HepG2 (cell line): ENCODE data around the gene FAM162A. TPM values are rescaled to one million over a fixed set of nuclear protein-coding genes. Genes with fewer than 3 reads are reported as not detected.

ENCODE experiments used
- ATAC-seq: fragments of 200-7000 bp; cut with Tn5 transposase; 3 replicates; pipeline ENCODE4 v1.9.1; 2020; ENCODE audit warnings: mild to moderate bottlenecking, moderate library complexity
- BruUV-seq: library from RNA; stranded (reverse); fragments of 400-500 nt; replicated peaks from 2 replicates; lab custom pipeline; 2021; lab: Mats Ljungman, UMichigan
- CTCF ChIA-PET: fragments of 300-600 bp; formaldehyde crosslinking; extraction: SDS; loops from one replicate; lab custom pipeline; 2021; ENCODE audit warnings: low total read pairs, inconsistent platforms, low intra/inter-chr PET ratio; lab: Yijun Ruan, JAX
- POLR2A ChIA-PET: fragments of 350-600 bp; sonication (Branson Sonifier 250); formaldehyde crosslinking; loops from one replicate; lab custom pipeline; 2020; ENCODE audit warnings: antibody characterized with exemption, inconsistent platforms; lab: Yijun Ruan, JAX
- DNase-seq: peaks from one replicate; pipeline ENCODE4 v3.0.0-alpha.2; 2015; ENCODE audit warnings: low spot score
- FAIRE-seq: peaks from 3 replicates; lab custom pipeline; 2011; peaks lifted over from hg19 to GRCh38; lab: Jason Lieb, UNC
- H2AFZ ChIP-seq: one replicate; pipeline ENCODE4 v1.6.1; 2011; ENCODE audit warnings: low read length, inconsistent platforms
- H3K27ac ChIP-seq: fragments of 300-600 bp; 3 replicates; pipeline ENCODE4 v1.8.0; 2011; ENCODE audit warnings: mixed run types, mild to moderate bottlenecking, mixed read lengths, low read length, inconsistent platforms; ENCODE audit not compliant: insufficient read depth; ENCODE audit errors: extremely low read length
- H3K27me3 ChIP-seq, 2 experiments: fragments of 200-600 bp in 1 of 2; 2 replicates in 1 of 2; 3 replicates in 1 of 2; pipeline versions ENCODE4 v1.6.0 to v1.8.0; 2011; ENCODE audit warnings: low read length in 2 of 2, mild to moderate bottlenecking in 2 of 2, moderate library complexity in 2 of 2, inconsistent platforms in 1 of 2; ENCODE audit not compliant: insufficient read depth in 2 of 2, control insufficient read depth in 1 of 2
- H3K36me3 ChIP-seq, 2 experiments: fragments of 200-600 bp in 1 of 2; replicated peaks in 1 of 2; 2 replicates in 1 of 2; 3 replicates in 1 of 2; pipeline versions ENCODE4 v1.5.1 to v1.8.0; 2011; ENCODE audit warnings: low read length in 2 of 2, inconsistent platforms in 1 of 2; ENCODE audit not compliant: insufficient read depth in 2 of 2, control insufficient read depth in 1 of 2
- H3K4me1 ChIP-seq: 2 replicates; pipeline ENCODE4 v1.5.1; 2012; ENCODE audit warnings: low read length, inconsistent platforms; ENCODE audit not compliant: insufficient read depth
- H3K4me2 ChIP-seq: 2 replicates; pipeline ENCODE4 v1.6.0; 2011; ENCODE audit warnings: low read depth, low read length, inconsistent platforms
- H3K4me3 ChIP-seq, 3 experiments: fragments of 200-600 bp in 1 of 3; sonication (generic), shearing (Covaris generic) in 1 of 3; replicated peaks in 1 of 3; 2 replicates each; pipeline ENCODE4 v1.5.1; 2011 to 2016; ENCODE audit warnings: low read length in 3 of 3, inconsistent platforms in 2 of 3, low read depth in 2 of 3, mild to moderate bottlenecking in 2 of 3, control low read depth in 1 of 3, mixed read lengths in 1 of 3; ENCODE audit not compliant: insufficient read depth in 1 of 3
- H3K79me2 ChIP-seq: one replicate; pipeline ENCODE4 v1.6.1; 2011; ENCODE audit warnings: low read length, inconsistent platforms; ENCODE audit not compliant: insufficient read depth
- H3K9ac ChIP-seq: 2 replicates; pipeline ENCODE4 v1.6.0; 2011; ENCODE audit warnings: mild to moderate bottlenecking, low read depth, low read length, inconsistent platforms; ENCODE audit not compliant: insufficient read depth
- H3K9me3 ChIP-seq: 2 replicates; pipeline ENCODE4 v1.5.1; 2012; ENCODE audit warnings: mild to moderate bottlenecking, low read length
- H4K20me1 ChIP-seq: 2 replicates; pipeline ENCODE4 v1.6.0; 2011; ENCODE audit warnings: inconsistent platforms, mild to moderate bottlenecking, low read length, moderate library complexity; ENCODE audit not compliant: insufficient read depth
- ATF5 ChIP-seq: sonication (generic); formaldehyde crosslinking; IDR thresholded peaks from 2 replicates; pipeline ENCODE4 v1.4.0; 2020; ENCODE audit warnings: mild to moderate bottlenecking, low read depth, missing genetic modification reagents
- CAMTA2 ChIP-seq: sonication (generic); formaldehyde crosslinking; IDR thresholded peaks from 2 replicates; pipeline ENCODE4 v1.4.0; 2020; ENCODE audit warnings: mild to moderate bottlenecking, missing genetic modification reagents, borderline replicate concordance
- DNMT3B ChIP-seq: conservative IDR thresholded peaks from 2 replicates; pipeline ENCODE4 v1.6.1; 2016; ENCODE audit warnings: missing biosample characterization, control low read depth
- ELF1 ChIP-seq: sonication (generic); formaldehyde crosslinking; IDR thresholded peaks from 2 replicates; pipeline ENCODE4 v1.4.0; 2020; ENCODE audit warnings: missing genetic modification reagents
- KMT2B ChIP-seq: IDR thresholded peaks from 2 replicates; pipeline ENCODE4 v1.6.1; 2016; ENCODE audit warnings: missing genetic modification reagents, missing compliant biosample characterization
- PTBP1 ChIP-seq: fragments of 200-400 bp; formaldehyde crosslinking; IDR thresholded peaks from 2 replicates; pipeline ENCODE4 v1.6.1; 2018; ENCODE audit warnings: low read length, low read depth; ENCODE audit not compliant: poor library complexity, severe bottlenecking
- SMARCE1 ChIP-seq: fragments of 450-650 bp; IDR thresholded peaks from 2 replicates; pipeline ENCODE4 v1.6.1; 2017; ENCODE audit warnings: borderline replicate concordance
- SNRNP70 ChIP-seq: fragments of 200-400 bp; formaldehyde crosslinking; IDR thresholded peaks from 2 replicates; pipeline ENCODE4 v1.6.1; 2017; ENCODE audit warnings: mild to moderate bottlenecking, low read depth, low read length, moderate library complexity
- THYN1 ChIP-seq: sonication (generic); formaldehyde crosslinking; IDR thresholded peaks from 2 replicates; pipeline ENCODE4 v1.8.1; 2023; ENCODE audit warnings: low read depth, mild to moderate bottlenecking, moderate library complexity, missing genetic modification reagents, borderline replicate concordance
- ZNF230 ChIP-seq: sonication (generic); formaldehyde crosslinking; IDR thresholded peaks from 2 replicates; pipeline ENCODE4 v1.4.0; 2020; ENCODE audit warnings: mild to moderate bottlenecking, missing genetic modification reagents
- ZNF333 ChIP-seq: sonication (generic); formaldehyde crosslinking; IDR thresholded peaks from 2 replicates; pipeline ENCODE4 v1.4.0; 2020; ENCODE audit warnings: mild to moderate bottlenecking, missing genetic modification reagents, borderline replicate concordance
- ZNF576 ChIP-seq: sonication (generic); formaldehyde crosslinking; IDR thresholded peaks from 2 replicates; pipeline ENCODE4 v1.4.0; 2020; ENCODE audit warnings: mild to moderate bottlenecking, missing genetic modification reagents
- ZNF577 ChIP-seq: sonication (generic); formaldehyde crosslinking; IDR thresholded peaks from 2 replicates; pipeline ENCODE4 v1.4.0; 2020; ENCODE audit warnings: mild to moderate bottlenecking, low read depth, missing genetic modification reagents, borderline replicate concordance
- ZNF580 ChIP-seq: IDR thresholded peaks from 2 replicates; pipeline ENCODE4 v1.6.1; 2016; ENCODE audit warnings: low read depth, borderline replicate concordance
- ZNF768 ChIP-seq: sonication (generic); formaldehyde crosslinking; IDR thresholded peaks from 2 replicates; pipeline ENCODE4 v1.4.0; 2020; ENCODE audit warnings: missing genetic modification reagents
- ZNF83 ChIP-seq: sonication (generic); formaldehyde crosslinking; IDR thresholded peaks from 2 replicates; pipeline ENCODE4 v1.4.0; 2020; ENCODE audit warnings: missing genetic modification reagents, mild to moderate bottlenecking, borderline replicate concordance
- ZSCAN20 ChIP-seq: sonication (generic); formaldehyde crosslinking; IDR thresholded peaks from 2 replicates; pipeline ENCODE4 v1.4.0; 2020; ENCODE audit warnings: missing genetic modification reagents, mild to moderate bottlenecking, borderline replicate concordance
- WGBS: methylation state at CpG from one replicate; pipeline ENCODE4 v1.1.6; 2017; ENCODE audit warnings: low lambda C conversion rate; 5-methylcytosine and 5-hydroxymethylcytosine counted together
- in situ Hi-C: cut with HindIII; loops from 2 replicates; pipeline ENCODE4 v1.10.0; 2017; ENCODE audit warnings: low pct_unique_long_range_greater_than_20kb; ENCODE audit not compliant: extremely low pct_ligation_motif_present
- intact Hi-C: fragments of 100-400 bp; cut with micrococcal nuclease; formaldehyde crosslinking; loops from one replicate; pipeline ENCODE4 v1.10.0; 2022; ENCODE audit not compliant: unreplicated experiment
- polyA plus RNA-seq, 8 experiments: library from polyadenylated mRNA; depleted of rRNA in 3 of 8; stranded (reverse) in 7 of 8; unstranded in 1 of 8; fragments of >200 nt; fragmentation: Illumina TruSeq in 4 of 8; extraction: Trizol in 4 of 8; gene quantifications; 2 replicates each; pipeline versions ENCODE4 v1.2.1 to v1.2.3, GENCODE V29; 2011 to 2016; ENCODE audit warnings: low read depth in 4 of 8, missing spikeins in 1 of 8, mixed read lengths in 1 of 8; ENCODE audit not compliant: insufficient read depth in 1 of 8
- total RNA-seq, 5 experiments: library from RNA; depleted of rRNA; stranded (reverse); fragments of >200 nt; fragmentation: Illumina TruSeq; extraction: Trizol; gene quantifications; 2 replicates each; pipeline ENCODE4 v1.2.3, GENCODE V29; 2016; ENCODE audit warnings: low read depth in 1 of 5

The FAM162A gene
- total and polyA plus RNA-seq, 2 of the 13 experiments (the other 11 are each of a cell fraction or from before 2014, with no cell fraction given), result 115 to 155 TPM

- Histone ChIP-seq H3K9me3 (no peaks in the 10 kb centered on the region), H3K27ac (no peak overlapping the region), H4K20me1 (peaks cover 4% of the 10 kb centered on the region), H3K79me2 (peaks cover 28% of the 10 kb centered on the region), H3K27me3 (no peaks in the 10 kb centered on the region), H3K4me3 (no peak overlapping the region), H3K9ac (no peak overlapping the region), H2AFZ (no peak overlapping the region), H3K36me3 (peaks cover 16 to 65% of the 10 kb centered on the region in 2 experiments), H3K4me2 (no peak overlapping the region), H3K4me1 (no peaks in the 10 kb centered on the region)
- TF ChIP-seq ELF1 (CRISPR knock-in tag) (no peak), ZSCAN20 (CRISPR knock-in tag) (no peak), ATF5 (CRISPR knock-in tag) (no peak), ZNF333 (CRISPR knock-in tag) (no peak), DNMT3B (CRISPR knock-in tag) (no peak), THYN1 (CRISPR knock-in tag) (no peak), SMARCE1 (no peak), ZNF768 (CRISPR knock-in tag) (no peak), ZNF230 (CRISPR knock-in tag) (no peak), ZNF576 (CRISPR knock-in tag) (no peak), ZNF83 (CRISPR knock-in tag) (no peak), CAMTA2 (CRISPR knock-in tag) (no peak), ZNF577 (CRISPR knock-in tag) (no peak), SNRNP70 (no peak), PTBP1 (no peak), ZNF580 (CRISPR knock-in tag) (no peak), KMT2B (CRISPR knock-in tag) (no peak)
- no peak for DNase-seq
- BruUV-seq, result no TSS peak
- WGBS, result 97% methylated on average over 6 of the region's 6 CpGs
- in situ Hi-C loops (no loop called here), intact Hi-C loops (no loop called here)
- no peak for FAIRE-seq
- ATAC-seq, result no peak
- CTCF ChIA-PET, result no interaction called here
- POLR2A ChIA-PET, result no interaction called here
Observed at GRCh38 chr3:122403489-122403888, 19.5 kb downstream of the FAM162A start.
